Measurements from ENCODE around the gene ANXA10.
"Not testable (repeated sequence)": the region's sequence is repeated elsewhere in the genome, so short reads cannot be mapped to it uniquely, and the experiment has no call there.

The ANXA10 gene

DNA sequence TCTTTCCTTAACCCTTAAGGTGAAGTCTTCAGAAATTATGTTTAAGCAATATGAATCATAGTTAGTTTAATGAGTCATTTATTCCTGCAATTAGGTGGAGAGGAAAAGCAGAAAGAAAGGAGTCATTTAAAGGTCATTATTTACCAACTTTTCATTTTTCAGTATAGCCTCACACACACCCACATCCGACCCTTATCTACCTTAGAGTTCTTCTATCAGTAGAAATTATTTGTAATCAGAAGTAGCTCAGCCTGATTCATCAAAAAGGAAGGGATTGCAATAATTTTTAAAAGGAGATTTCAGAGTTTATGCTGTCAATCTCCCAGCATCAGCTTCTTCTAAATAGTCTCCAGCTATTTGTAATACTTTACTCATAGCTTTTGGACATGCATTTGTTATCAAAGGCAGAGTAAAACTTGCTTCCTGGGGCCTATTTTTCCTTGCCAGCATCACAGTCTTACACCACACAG, 5.9 kb downstream of the ANXA10 start:
- H3K4me1 Mint-ChIP-seq = no peaks in the 10 kb centered on the region
- H3K27me3 Mint-ChIP-seq = no peaks in the 10 kb centered on the region
- H3K4me3 Mint-ChIP-seq = no peak overlapping the region
- no peak overlapping the region for H3K27ac Mint-ChIP-seq
- DNase-seq = no peak
- no peaks in the 10 kb centered on the region for H3K9me3 Mint-ChIP-seq
- ATAC-seq = no peak

DNA sequence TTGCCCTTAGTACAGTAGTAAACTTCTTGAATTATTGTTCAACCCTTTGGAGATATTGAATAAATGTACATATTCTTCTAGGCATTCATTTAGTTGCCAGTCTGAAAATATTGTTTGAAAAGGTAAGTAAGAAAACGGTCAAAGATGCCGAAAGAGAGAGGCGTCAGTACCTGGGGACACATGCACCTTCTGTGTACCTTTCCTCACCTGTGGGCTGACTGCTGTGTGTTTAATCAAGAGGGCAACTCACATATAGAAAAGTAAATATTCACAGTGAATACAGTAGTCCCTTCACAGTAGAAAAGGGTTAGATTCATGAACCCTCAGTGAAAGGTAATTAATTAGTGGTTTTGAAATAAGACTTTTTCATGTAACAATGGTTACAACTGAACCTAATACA, 6.9 kb downstream of the ANXA10 start:
- H3K27ac Mint-ChIP-seq = no peak overlapping the region
- ATAC-seq = no peak

DNA sequence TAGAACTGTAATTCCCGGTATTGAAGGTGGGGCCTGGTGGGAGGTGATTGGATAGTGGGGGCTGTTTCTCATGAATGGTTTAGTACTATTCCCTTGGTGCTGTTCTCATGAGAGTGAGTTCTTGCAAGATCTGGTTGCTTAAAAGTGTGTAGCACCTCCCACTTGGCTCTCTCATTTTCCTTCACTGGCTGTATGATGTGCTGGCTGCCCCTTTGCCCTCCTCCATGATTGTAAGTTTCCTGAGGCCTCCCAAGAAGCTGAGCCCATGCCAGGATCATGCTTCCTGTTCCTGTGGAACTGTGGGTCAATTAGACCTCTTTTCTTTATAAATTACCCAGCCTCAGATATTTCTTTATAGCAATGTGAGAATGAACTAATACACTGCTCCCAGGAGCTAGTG, 8.7 kb downstream of the ANXA10 start:
- DNase-seq (no peak), ATAC-seq (no peak)
- Mint-ChIP-seq H3K9me3 (no peaks in the 10 kb centered on the region), H3K27ac (no peak overlapping the region), H3K4me3 (no peak overlapping the region), H3K4me1 (no peaks in the 10 kb centered on the region), H3K27me3 (peaks cover 7% of the 10 kb centered on the region)

More for the DNA sequence above, 6.9 kb downstream of the ANXA10 start:
- H3K4me1 Mint-ChIP-seq = no peaks in the 10 kb centered on the region
- no peak for DNase-seq
- H3K27me3 Mint-ChIP-seq = no peaks in the 10 kb centered on the region
- no peaks in the 10 kb centered on the region for H3K9me3 Mint-ChIP-seq
- H3K4me3 Mint-ChIP-seq = no peak overlapping the region

DNA sequence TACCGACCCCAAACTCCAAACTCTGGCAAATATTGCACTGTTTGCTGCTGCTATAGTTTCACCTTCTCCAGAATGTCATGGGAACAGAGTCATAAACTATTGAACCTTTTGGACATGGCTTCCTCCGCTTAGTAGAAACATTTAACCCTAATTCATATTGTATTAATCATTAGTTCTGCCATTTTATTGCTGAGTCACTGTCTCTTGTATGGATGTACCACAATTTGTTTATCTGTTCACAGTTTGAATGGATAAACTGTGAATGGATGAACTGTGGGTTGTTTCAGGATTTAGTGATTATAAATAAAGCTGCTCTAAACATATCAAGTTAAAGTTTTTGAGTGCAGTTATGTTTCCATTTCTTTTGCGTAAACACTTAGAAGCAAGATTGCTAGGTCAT, 10.1 kb downstream of the ANXA10 start:
- Mint-ChIP-seq H3K27me3 (peaks cover 7% of the 10 kb centered on the region), H3K4me1 (no peaks in the 10 kb centered on the region), H3K27ac (no peak overlapping the region), H3K9me3 (no peaks in the 10 kb centered on the region), H3K4me3 (no peak overlapping the region)
- no peak for ATAC-seq
- DNase-seq = no peak

DNA sequence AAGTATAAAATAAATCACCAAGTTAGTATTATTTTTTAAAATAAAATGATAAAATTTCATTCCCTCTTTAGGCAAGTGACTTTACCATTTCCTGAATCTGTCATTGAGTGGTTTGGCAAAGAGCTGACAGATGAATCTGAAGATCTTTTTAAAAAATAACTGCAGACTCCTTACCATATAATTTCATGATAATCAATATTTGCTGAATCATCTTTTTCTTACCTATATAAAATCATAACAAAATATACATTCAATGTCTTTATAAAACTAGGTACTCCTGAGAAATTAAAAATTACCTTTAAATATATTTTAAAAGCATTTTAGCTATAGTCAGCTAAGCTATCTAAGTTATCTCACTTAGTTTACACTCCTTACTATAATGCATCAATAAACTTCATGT, 17.2 kb downstream of the ANXA10 start:
- H3K4me3 Mint-ChIP-seq = no peak overlapping the region
- no peaks in the 10 kb centered on the region for H3K4me1 Mint-ChIP-seq
- peaks cover 7% of the 10 kb centered on the region for H3K27me3 Mint-ChIP-seq
- H3K27ac Mint-ChIP-seq = no peak overlapping the region
- ATAC-seq (no peak), DNase-seq (no peak)
- no peaks in the 10 kb centered on the region for H3K9me3 Mint-ChIP-seq

DNA sequence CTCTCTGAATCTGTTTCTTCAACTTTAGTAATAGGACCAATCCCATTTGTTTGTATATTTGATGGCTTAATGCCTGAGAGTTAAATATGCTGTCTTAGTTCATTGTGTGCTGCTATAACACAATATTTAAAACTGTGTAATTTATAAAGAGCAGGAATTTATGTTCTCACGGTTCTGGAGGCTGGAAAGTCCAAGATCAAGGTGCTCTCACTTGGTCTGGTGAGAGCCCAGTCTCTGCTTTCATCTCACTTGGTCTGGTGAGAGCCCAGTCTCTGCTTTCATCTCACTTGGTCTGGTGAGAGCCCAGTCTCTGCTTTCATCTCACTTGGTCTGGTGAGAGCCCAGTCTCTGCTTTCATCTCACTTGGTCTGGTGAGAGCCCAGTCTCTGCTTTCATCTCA, 20.7 kb downstream of the ANXA10 start:
- not testable (repeated sequence) for H3K4me3 Mint-ChIP-seq, H3K9me3 Mint-ChIP-seq, H3K27ac Mint-ChIP-seq, H3K4me1 Mint-ChIP-seq, DNase-seq, H3K27me3 Mint-ChIP-seq, ATAC-seq

DNA sequence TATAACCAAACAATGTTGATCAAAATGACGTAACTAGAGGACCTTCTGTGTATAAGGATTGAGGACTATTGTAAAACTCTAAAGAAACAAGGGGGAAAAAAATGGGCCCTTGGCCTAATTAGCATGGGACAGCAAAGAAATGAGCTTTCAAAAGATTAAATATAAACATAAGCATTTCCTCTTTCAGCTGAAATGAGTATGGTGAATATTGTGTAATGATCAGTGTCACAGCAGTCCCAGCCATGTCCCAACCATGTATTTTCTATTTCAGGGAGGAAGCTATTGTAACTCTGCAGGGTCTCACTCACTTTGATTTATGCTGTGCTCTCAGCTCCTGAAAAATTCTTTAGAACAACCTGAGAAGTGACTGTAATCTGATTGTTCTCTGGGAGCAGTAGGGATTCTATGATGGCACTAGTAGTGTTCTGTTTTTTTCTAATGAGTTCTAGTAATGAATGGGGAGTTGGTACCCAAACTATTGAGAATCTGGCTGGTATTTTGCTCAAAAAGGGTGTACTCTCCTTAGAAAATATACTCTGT, 25.8 kb downstream of the ANXA10 start:
- ATAC-seq = no peak
- Mint-ChIP-seq H3K27ac (no peak overlapping the region), H3K4me1 (no peaks in the 10 kb centered on the region), H3K4me3 (no peak overlapping the region), H3K27me3 (peaks cover 9% of the 10 kb centered on the region), H3K9me3 (no peaks in the 10 kb centered on the region)
- no peak for DNase-seq

DNA sequence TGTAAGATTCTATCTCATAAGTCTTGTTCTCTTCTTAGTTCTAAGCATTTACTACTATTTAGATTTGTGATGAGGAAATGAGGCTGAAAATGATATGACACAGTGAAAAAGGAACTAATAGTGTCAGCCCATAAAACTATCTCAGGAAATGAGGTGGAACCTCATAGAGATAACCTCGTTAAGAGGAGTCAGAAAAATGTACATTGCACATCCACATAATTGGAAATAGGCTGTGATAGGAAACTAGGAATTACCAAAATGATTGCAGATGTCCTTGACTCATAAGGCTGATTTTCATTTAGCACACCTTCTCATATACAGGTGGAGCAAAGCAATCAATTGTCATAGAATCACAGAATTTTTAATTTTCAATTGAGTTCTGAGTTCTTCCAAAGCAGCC, 26.8 kb downstream of the ANXA10 start:
- Mint-ChIP-seq H3K27ac (no peak overlapping the region), H3K9me3 (no peaks in the 10 kb centered on the region), H3K4me1 (no peaks in the 10 kb centered on the region)

DNA sequence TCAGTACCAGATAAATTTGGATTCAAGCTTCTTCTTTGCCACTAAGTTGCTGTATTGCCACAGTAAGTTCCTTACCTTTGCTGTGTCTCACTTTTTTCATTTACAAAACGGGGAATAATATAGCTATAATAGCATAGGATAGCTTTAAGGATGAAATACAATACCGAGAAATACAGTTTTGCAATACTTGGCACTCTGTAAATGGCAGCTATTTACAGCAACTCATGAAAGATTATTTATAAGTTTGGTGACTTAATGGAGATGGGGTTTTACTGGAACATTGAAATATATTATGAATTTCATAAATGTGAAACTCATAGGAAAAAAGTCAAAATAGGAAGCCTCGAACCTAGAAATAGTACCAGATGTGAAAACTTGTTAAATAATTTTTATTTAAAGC, 27.6 kb downstream of the ANXA10 start:
- no peak for ATAC-seq
- H3K4me1 Mint-ChIP-seq = no peaks in the 10 kb centered on the region
- no peak overlapping the region for H3K27ac Mint-ChIP-seq
- no peak overlapping the region for H3K4me3 Mint-ChIP-seq
- H3K27me3 Mint-ChIP-seq = peaks cover 9% of the 10 kb centered on the region
- no peak for DNase-seq
- H3K9me3 Mint-ChIP-seq = no peaks in the 10 kb centered on the region

More for the DNA sequence above, 26.8 kb downstream of the ANXA10 start:
- H3K4me3 Mint-ChIP-seq = no peak overlapping the region
- DNase-seq (no peak), ATAC-seq (no peak)
- H3K27me3 Mint-ChIP-seq = peaks cover 9% of the 10 kb centered on the region

DNA sequence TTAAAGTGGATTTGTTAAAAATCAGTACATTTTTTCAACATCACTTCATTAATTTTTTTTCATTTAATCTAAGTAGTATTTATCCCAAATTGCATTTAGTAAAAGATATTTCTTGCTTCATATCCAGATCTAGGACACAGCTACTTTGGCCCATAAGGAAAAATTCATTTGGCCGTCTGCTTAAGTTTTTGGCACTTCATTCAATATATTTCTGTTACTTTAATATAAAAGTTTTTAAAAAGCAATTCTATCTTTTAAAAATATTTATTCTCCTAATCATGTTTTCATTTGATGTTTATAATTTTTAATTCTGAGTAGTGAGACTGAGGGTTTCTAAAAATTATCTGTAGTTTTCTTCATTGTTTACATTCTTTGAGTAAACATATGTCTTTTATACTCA, 28.5 kb downstream of the ANXA10 start:
- Mint-ChIP-seq H3K4me1 (no peaks in the 10 kb centered on the region), H3K27me3 (peaks cover 9% of the 10 kb centered on the region), H3K9me3 (no peaks in the 10 kb centered on the region), H3K27ac (no peak overlapping the region), H3K4me3 (no peak overlapping the region)
- no peak for DNase-seq
- no peak for ATAC-seq

DNA sequence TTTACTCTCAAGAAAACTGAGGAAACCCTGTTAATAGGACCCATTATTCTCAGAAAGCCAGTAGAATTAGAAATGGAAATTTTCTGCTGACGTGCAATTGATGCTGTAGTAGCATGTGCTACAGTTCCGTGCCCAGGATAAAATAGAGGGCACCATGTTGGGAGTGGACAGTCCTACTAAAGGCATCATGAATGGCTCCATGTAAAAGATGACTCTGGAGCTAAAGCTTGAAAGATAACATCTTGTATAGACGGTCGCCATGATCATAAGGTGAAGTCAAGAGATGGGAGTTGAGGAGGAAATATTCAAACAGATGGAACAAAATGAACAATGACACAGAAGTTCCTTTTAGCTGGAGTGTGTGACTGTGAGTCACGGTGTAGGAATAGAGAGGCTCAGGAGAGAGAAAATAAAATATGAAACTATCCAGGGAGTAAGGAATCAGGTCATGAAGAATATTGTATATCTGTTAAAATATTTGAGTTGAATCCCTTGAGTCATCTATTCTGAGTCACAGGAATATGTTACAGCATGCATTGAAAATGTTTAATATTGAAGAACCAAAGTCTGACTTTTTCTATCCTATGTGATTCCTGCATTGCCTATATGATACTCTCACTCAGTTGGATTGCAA, 31.8 kb downstream of the ANXA10 start:
- no peak for DNase-seq
- H3K27ac Mint-ChIP-seq = no peak overlapping the region

DNA sequence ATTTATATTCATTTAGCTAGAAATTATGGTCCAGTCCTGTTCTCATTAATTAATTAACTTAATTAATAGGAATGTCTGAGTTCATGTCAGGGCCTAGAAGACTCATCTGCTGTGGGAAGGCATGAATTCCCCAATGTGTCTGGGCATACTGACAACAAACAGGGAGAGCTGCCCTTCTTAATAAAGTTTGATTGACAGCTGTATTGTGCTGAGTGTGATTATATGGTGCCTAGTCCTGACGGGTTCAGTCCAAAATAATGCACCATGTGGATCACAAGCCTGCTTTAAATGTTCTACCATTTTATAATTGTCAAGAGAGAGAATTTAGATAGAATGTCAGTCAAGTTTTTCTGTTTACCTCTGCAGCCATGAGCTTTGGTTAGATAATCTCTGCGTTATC, 34.6 kb downstream of the ANXA10 start:
- H3K27me3 Mint-ChIP-seq = peaks cover 8% of the 10 kb centered on the region

More for the DNA sequence above, 31.8 kb downstream of the ANXA10 start:
- H3K9me3 Mint-ChIP-seq = no peaks in the 10 kb centered on the region
- H3K4me3 Mint-ChIP-seq = no peak overlapping the region
- no peaks in the 10 kb centered on the region for H3K4me1 Mint-ChIP-seq
- no peak for ATAC-seq
- peaks cover 9% of the 10 kb centered on the region for H3K27me3 Mint-ChIP-seq

DNA sequence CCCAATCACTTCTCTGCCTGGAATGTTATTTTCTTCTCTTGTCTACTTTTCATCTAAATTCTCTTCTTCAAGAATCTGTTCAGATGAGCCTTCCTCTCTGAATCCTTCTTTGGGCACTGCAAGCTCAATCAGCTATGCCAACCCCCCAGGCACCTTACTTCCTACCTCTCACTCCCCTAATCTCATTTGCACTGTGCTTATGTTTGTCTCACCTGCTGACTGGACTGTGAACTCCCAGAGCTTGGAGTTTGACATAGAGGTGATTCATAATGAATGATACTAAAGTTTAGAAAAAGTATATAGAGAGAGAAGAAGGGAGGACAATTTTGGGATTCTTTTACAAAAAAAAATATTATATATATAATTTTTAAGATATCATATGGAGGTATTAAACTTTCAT, 36.3 kb downstream of the ANXA10 start:
- no peaks in the 10 kb centered on the region for H3K27me3 Mint-ChIP-seq
- no peaks in the 10 kb centered on the region for H3K9me3 Mint-ChIP-seq
- no peak for DNase-seq
- no peak overlapping the region for H3K4me3 Mint-ChIP-seq
- no peaks in the 10 kb centered on the region for H3K4me1 Mint-ChIP-seq
- ATAC-seq = no peak
- no peak overlapping the region for H3K27ac Mint-ChIP-seq

More for the DNA sequence above, 34.6 kb downstream of the ANXA10 start:
- Mint-ChIP-seq H3K4me3 (no peak overlapping the region), H3K9me3 (no peaks in the 10 kb centered on the region), H3K27ac (no peak overlapping the region), H3K4me1 (no peaks in the 10 kb centered on the region)
- DNase-seq = no peak
- no peak for ATAC-seq

DNA sequence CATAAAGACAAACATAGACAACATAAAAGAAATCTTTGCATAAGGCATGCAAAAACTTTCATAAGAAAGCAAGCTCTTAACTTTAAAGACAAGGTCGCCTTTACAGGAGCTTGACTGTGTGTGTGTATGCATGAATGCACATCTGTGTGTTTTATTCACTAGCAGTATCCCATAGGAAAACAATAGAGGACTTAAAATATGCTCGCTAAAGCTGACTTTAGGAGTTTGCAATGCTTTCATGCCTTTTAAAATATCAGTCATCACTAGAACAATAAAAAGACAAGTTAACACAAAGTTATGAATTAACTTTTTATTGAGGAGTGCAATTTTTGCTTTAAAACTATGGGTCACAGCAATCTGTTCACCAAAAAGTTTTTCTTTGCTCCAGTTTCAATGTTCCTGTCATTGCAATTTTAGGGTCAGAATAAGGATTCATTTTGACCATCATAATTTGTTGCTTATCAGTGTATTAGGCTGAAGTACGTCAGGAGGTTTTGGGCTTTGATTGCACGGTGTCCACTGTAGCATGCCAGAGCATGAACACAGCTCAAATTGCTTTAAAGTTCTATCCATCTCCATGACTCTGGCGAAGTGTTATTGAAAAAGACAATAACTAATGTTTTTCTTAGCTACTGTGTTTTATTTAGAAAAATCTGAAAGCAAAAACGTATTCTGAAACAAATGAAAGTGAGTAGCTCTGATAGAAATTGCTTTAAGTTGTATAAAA, 36.9 kb downstream of the ANXA10 start:
- Mint-ChIP-seq H3K9me3 (no peaks in the 10 kb centered on the region), H3K27me3 (no peaks in the 10 kb centered on the region), H3K4me1 (no peaks in the 10 kb centered on the region), H3K4me3 (no peak overlapping the region), H3K27ac (no peak overlapping the region)
- no peak for DNase-seq
- no peak for ATAC-seq

DNA sequence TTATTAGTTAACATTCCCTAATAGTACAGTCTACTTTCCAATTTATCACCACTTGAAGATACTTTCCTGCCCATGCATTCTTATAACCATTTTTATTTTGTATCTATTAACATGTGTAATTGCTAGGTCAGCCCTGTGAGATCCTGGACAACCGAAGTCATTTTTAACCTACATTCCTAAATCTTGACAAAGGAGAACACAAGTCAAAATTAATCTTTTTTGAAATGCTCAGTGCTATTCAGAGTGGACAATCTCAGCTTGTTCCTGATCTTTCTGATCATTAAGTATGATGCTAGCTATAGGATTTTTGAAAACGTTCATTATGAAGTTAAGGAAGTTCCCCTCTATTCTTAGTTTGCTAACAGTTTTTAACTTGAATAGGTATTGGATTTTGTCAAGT, 37.5 kb downstream of the ANXA10 start:
- H3K27ac Mint-ChIP-seq = no peak overlapping the region
- H3K9me3 Mint-ChIP-seq = no peaks in the 10 kb centered on the region
- ATAC-seq = no peak
- H3K4me1 Mint-ChIP-seq = no peaks in the 10 kb centered on the region
- no peaks in the 10 kb centered on the region for H3K27me3 Mint-ChIP-seq
- no peak for DNase-seq
- H3K4me3 Mint-ChIP-seq = no peak overlapping the region

DNA sequence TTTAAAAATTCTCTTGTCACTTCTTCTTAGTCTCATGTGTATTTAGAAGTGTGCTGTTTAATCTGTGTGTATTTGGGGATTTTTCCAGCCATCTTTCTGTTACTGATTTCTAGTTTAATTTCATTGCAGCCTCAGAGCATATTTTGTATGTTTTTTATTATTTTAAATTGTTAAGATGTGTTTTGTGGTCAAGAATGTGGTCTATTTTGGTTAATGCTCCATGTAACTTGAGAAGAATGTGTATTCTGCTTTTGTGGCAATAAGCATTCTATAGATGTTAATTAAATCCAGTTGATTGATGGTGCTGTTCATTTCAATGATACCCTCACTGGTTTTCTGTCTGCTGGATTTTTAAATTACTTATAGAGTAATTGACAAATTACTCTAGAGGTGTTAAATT, 38.9 kb downstream of the ANXA10 start:
- DNase-seq (no peak), ATAC-seq (no peak)
- H3K4me1 Mint-ChIP-seq = no peaks in the 10 kb centered on the region
- no peaks in the 10 kb centered on the region for H3K27me3 Mint-ChIP-seq
- H3K27ac Mint-ChIP-seq = no peak overlapping the region
- no peaks in the 10 kb centered on the region for H3K9me3 Mint-ChIP-seq
- H3K4me3 Mint-ChIP-seq = no peak overlapping the region

Data from stimulated activated naive CD8-positive, alpha-beta T cell treated with anti-CD3 and anti-CD28 coated beads, Interleukin-15, amount 100 ng/mL, for 72 hours (primary cell).